Neutrophil (primary cell): ENCODE results near the gene IL4.

Source experiments
- H3K27ac ChIP-seq: fragments of 200-600 bp; sonication (generic); 2 replicates; pipeline ENCODE4 v1.5.1; 2016; ENCODE audit warnings: mild to moderate bottlenecking, moderate library complexity
- H3K27me3 ChIP-seq: fragments of 200-600 bp; sonication (generic); 2 replicates; pipeline ENCODE4 v1.6.0; 2016; ENCODE audit warnings: mild to moderate bottlenecking
- H3K36me3 ChIP-seq: fragments of 200-600 bp; sonication (generic); 2 replicates; pipeline ENCODE4 v1.5.1; 2017
- H3K4me1 ChIP-seq, 2 experiments: fragments of 200-600 bp in 1 of 2; sonication (generic) in 1 of 2; 1 replicate in 1 of 2; 2 replicates in 1 of 2; pipeline versions ENCODE4 v1.5.1 to v1.6.1; 2013 to 2016; ENCODE audit warnings: low read depth in 1 of 2, low read length in 1 of 2, mild to moderate bottlenecking in 1 of 2, moderate library complexity in 1 of 2; ENCODE audit not compliant: control insufficient read depth in 1 of 2, insufficient read depth in 1 of 2
- H3K4me3 ChIP-seq, 2 experiments: fragments of 200-600 bp in 1 of 2; sonication (generic) in 1 of 2; 1 replicate in 1 of 2; 2 replicates in 1 of 2; pipeline ENCODE4 v1.5.1; 2013 to 2016; ENCODE audit warnings: low read depth in 1 of 2, low read length in 1 of 2, mild to moderate bottlenecking in 1 of 2, moderate library complexity in 1 of 2
- H3K9me3 ChIP-seq: fragments of 200-600 bp; sonication (generic); 2 replicates; pipeline ENCODE4 v1.5.1; 2016
- TF ChIP-seq, protein P1 (sequence below): fragments of 200-600 bp; sonication (generic); IDR thresholded peaks from 2 replicates; pipeline ENCODE4 v1.5.1; 2016; ENCODE audit warnings: antibody characterized with exemption

IL4 gene

DNA sequence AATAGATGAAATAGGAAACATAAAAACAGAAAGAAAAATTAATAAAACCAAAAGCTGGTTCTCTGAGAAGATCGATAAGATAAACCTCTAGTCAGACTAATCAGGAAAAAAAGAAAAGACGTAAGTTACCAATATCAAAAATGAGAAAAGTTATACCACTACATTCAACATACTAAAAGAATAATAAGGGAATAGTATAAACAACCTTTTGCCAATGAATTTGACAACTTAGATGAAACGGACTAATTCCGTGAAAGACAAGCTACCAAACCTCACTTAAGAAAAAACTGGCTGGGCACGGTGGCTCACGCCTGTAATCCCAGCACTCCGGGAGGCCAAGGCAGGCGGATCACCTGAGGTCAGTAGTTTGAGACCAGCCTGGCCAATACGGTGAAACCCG is 56.1 kb downstream of the IL4 start:
- Histone ChIP-seq H3K27me3 (peaks cover under 1% of the 10 kb centered on the region), H3K27ac (no peak overlapping the region), H3K4me3 (no peak overlapping the region), H3K4me1 (no peaks in the 10 kb centered on the region), H3K36me3 (no peaks in the 10 kb centered on the region), H3K9me3 (no peaks in the 10 kb centered on the region)
- TF ChIP-seq, protein P1, sequence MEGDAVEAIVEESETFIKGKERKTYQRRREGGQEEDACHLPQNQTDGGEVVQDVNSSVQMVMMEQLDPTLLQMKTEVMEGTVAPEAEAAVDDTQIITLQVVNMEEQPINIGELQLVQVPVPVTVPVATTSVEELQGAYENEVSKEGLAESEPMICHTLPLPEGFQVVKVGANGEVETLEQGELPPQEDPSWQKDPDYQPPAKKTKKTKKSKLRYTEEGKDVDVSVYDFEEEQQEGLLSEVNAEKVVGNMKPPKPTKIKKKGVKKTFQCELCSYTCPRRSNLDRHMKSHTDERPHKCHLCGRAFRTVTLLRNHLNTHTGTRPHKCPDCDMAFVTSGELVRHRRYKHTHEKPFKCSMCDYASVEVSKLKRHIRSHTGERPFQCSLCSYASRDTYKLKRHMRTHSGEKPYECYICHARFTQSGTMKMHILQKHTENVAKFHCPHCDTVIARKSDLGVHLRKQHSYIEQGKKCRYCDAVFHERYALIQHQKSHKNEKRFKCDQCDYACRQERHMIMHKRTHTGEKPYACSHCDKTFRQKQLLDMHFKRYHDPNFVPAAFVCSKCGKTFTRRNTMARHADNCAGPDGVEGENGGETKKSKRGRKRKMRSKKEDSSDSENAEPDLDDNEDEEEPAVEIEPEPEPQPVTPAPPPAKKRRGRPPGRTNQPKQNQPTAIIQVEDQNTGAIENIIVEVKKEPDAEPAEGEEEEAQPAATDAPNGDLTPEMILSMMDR = no peak
